Urinary bladder (tissue), 4 donors: Measurements from ENCODE around the gene TOR2A. TPM values are rescaled to one million over a fixed set of nuclear protein-coding genes. Genes with fewer than 3 reads are reported as not detected.

ENCODE experiments used
- DNase-seq: peaks from one replicate; pipeline ENCODE4 v3.0.0-alpha.2; 2015; ENCODE audit errors: extremely low spot score
- H3K27ac ChIP-seq: one replicate; pipeline ENCODE4 v1.5.1; 2013; ENCODE audit warnings: low read depth, mild to moderate bottlenecking, moderate library complexity
- H3K36me3 ChIP-seq: one replicate; pipeline ENCODE4 v1.6.1; 2013; ENCODE audit warnings: mild to moderate bottlenecking, moderate library complexity; ENCODE audit not compliant: insufficient read depth
- H3K4me1 ChIP-seq: one replicate; pipeline ENCODE4 v1.6.1; 2013; ENCODE audit warnings: mild to moderate bottlenecking, moderate library complexity; ENCODE audit not compliant: insufficient read depth
- H3K4me3 ChIP-seq: one replicate; pipeline ENCODE4 v1.5.1; 2013; ENCODE audit warnings: low read depth, low read length
- WGBS: extraction: QIAGEN DNeasy Blood & Tissue Kit; methylation state at CpG from one replicate; pipeline ENCODE4 v1.1.7; 2013; 5-methylcytosine and 5-hydroxymethylcytosine counted together
- polyA plus RNA-seq: library from polyadenylated mRNA; stranded (reverse); fragments of 200-250 nt; gene quantifications from one replicate; pipeline ENCODE4 v1.2.3, GENCODE V29; 2013
- total RNA-seq: library from RNA; depleted of rRNA; stranded (reverse); fragments of >200 nt; gene quantifications from one replicate; pipeline ENCODE4 v1.2.3, GENCODE V29; 2014
- donor health status: healthy with polysubstance abuse.
- donor health status: healthy.

Gene TOR2A
- total and polyA plus RNA-seq, 2 donors = 3.8 to 16.5 TPM

GRCh38 chr9:127773272-127773671 lies 38.2 kb upstream of the TOR2A start:
- H3K4me1 ChIP-seq = no peaks in the 10 kb centered on the region
- no peaks in the 10 kb centered on the region for H3K36me3 ChIP-seq
- no peak overlapping the region for H3K4me3 ChIP-seq
- H3K27ac ChIP-seq = no peak overlapping the region
- WGBS = 87% methylated on average over 3 of the region's 3 CpGs
- DNase-seq = no peak

GRCh38 chr9:127772603-127773002 lies 37.5 kb upstream of the TOR2A start:
- H3K27ac ChIP-seq = no peak overlapping the region
- no peak overlapping the region for H3K4me3 ChIP-seq
- DNase-seq = no peak
- H3K4me1 ChIP-seq = no peaks in the 10 kb centered on the region
- no peaks in the 10 kb centered on the region for H3K36me3 ChIP-seq
- 93% methylated on average over 5 of the region's 5 CpGs for WGBS

- Histone ChIP-seq H3K4me3 (peak overlapping the region; percentile 37), H3K27ac (no peak overlapping the region), H3K36me3 (no peaks in the 10 kb centered on the region), H3K4me1 (no peaks in the 10 kb centered on the region)
- no peak for DNase-seq
- WGBS = 4% methylated on average over 19 of the region's 19 CpGs
Measured at GRCh38 chr9:127771570-127772189, 36.6 kb upstream of the TOR2A start.

GRCh38 chr9:127770905-127771569 lies 35.9 kb upstream of the TOR2A start:
- Histone ChIP-seq H3K4me1 (no peaks in the 10 kb centered on the region), H3K4me3 (peak overlapping the region; percentile 37), H3K36me3 (no peaks in the 10 kb centered on the region), H3K27ac (no peak overlapping the region)
- DNase-seq = peak; percentile 91
- WGBS = 4% methylated on average over 43 of the region's 43 CpGs

- peak overlapping the region; percentile 37 for H3K4me3 ChIP-seq
- H3K4me1 ChIP-seq = no peaks in the 10 kb centered on the region
- DNase-seq = no peak
- no peak overlapping the region for H3K27ac ChIP-seq
- WGBS = 51% methylated on average over 3 of the region's 3 CpGs
- no peaks in the 10 kb centered on the region for H3K36me3 ChIP-seq
Measured at GRCh38 chr9:127770583-127770904, 35.5 kb upstream of the TOR2A start.

GRCh38 chr9:127769929-127770582 lies 35.0 kb upstream of the TOR2A start:
- Histone ChIP-seq H3K4me3 (no peak overlapping the region), H3K36me3 (no peaks in the 10 kb centered on the region), H3K4me1 (no peaks in the 10 kb centered on the region), H3K27ac (peak overlapping the region; percentile 27)
- DNase-seq = no peak
- WGBS = 80% methylated on average over 4 of the region's 4 CpGs

GRCh38 chr9:127769101-127769500 lies 34.0 kb upstream of the TOR2A start:
- DNase-seq = no peak
- Histone ChIP-seq H3K27ac (no peak overlapping the region), H3K36me3 (no peaks in the 10 kb centered on the region), H3K4me3 (no peak overlapping the region), H3K4me1 (no peaks in the 10 kb centered on the region)
- 89% methylated on average over 5 of the region's 5 CpGs for WGBS

- no peak overlapping the region for H3K4me3 ChIP-seq
- no peaks in the 10 kb centered on the region for H3K4me1 ChIP-seq
- H3K36me3 ChIP-seq = no peaks in the 10 kb centered on the region
- DNase-seq = no peak
- 78% methylated on average over 8 of the region's 8 CpGs for WGBS
- H3K27ac ChIP-seq = no peak overlapping the region
Measured at GRCh38 chr9:127768698-127769097, 33.6 kb upstream of the TOR2A start.

GRCh38 chr9:127767909-127768331 lies 32.8 kb upstream of the TOR2A start:
- WGBS = 34% methylated on average over 13 of the region's 13 CpGs
- DNase-seq = no peak
- H3K4me1 ChIP-seq = no peaks in the 10 kb centered on the region
- peak overlapping the region; percentile 27 for H3K27ac ChIP-seq
- H3K36me3 ChIP-seq = no peaks in the 10 kb centered on the region
- H3K4me3 ChIP-seq = no peak overlapping the region

GRCh38 chr9:127767410-127767809 lies 32.3 kb upstream of the TOR2A start:
- Histone ChIP-seq H3K4me3 (no peak overlapping the region), H3K36me3 (no peaks in the 10 kb centered on the region), H3K27ac (no peak overlapping the region), H3K4me1 (no peaks in the 10 kb centered on the region)
- DNase-seq = no peak
- WGBS = 65% methylated on average over 3 of the region's 3 CpGs

- DNase-seq = no peak
- Histone ChIP-seq H3K4me1 (no peaks in the 10 kb centered on the region), H3K27ac (no peak overlapping the region)
Measured at GRCh38 chr9:127765418-127765817, 30.3 kb upstream of the TOR2A start.

GRCh38 chr9:127763918-127764384 lies 28.9 kb upstream of the TOR2A start:
- Histone ChIP-seq H3K36me3 (no peaks in the 10 kb centered on the region), H3K27ac (no peak overlapping the region), H3K4me3 (no peak overlapping the region), H3K4me1 (no peaks in the 10 kb centered on the region)
- DNase-seq = no peak
- 46% methylated on average over 7 of the region's 7 CpGs for WGBS

More at GRCh38 chr9:127765418-127765817, 30.3 kb upstream of the TOR2A start:
- no peak overlapping the region for H3K4me3 ChIP-seq
- no peaks in the 10 kb centered on the region for H3K36me3 ChIP-seq
- 86% methylated on average over 1 of the region's 1 CpG for WGBS

- WGBS = 35% methylated on average over 16 of the region's 16 CpGs
- Histone ChIP-seq H3K36me3 (no peaks in the 10 kb centered on the region), H3K4me1 (no peaks in the 10 kb centered on the region), H3K27ac (no peak overlapping the region), H3K4me3 (no peak overlapping the region)
- DNase-seq = no peak
Measured at GRCh38 chr9:127762111-127762676, 27.1 kb upstream of the TOR2A start.

- no peak overlapping the region for H3K27ac ChIP-seq
- H3K4me3 ChIP-seq = no peak overlapping the region
- no peaks in the 10 kb centered on the region for H3K4me1 ChIP-seq
- WGBS = 45% methylated on average over 5 of the region's 5 CpGs
- no peaks in the 10 kb centered on the region for H3K36me3 ChIP-seq
- DNase-seq = no peak
Measured at GRCh38 chr9:127761491-127761956, 26.4 kb upstream of the TOR2A start.
